UCSD-AML1 (cell line): ENCODE results near the gene TPM1.
"Not testable (repeated sequence)": the region's sequence is repeated elsewhere in the genome, so short reads cannot be mapped to it uniquely, and the experiment has no call there.

Source experiments
- DNase-seq: peaks from one replicate; lab custom pipeline; 2025; ENCODE audit not compliant: unreplicated experiment; lab: John Stamatoyannopoulos, UW

The TPM1 gene

DNA sequence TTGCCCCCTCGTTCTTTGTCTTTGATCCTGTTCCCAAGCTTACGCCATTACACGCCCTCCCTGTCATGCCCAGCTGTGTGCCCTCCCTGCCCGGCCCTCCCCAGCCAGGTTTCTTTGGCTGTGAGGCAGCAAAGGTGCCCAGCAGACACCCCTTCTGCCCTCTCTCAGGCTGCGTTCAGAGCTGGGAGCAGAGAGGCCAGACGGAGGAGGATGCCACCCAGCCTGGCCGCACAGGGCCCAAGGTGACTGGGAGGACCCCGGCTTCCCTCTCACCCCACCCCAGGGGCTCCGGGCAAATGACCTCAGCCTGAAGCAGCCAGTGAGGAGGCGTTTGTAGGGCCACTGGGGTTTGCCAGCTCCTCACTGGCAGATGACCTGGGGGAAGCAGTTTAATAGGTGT, 48.3 kb downstream of the TPM1 start:
- no peak for DNase-seq

DNA sequence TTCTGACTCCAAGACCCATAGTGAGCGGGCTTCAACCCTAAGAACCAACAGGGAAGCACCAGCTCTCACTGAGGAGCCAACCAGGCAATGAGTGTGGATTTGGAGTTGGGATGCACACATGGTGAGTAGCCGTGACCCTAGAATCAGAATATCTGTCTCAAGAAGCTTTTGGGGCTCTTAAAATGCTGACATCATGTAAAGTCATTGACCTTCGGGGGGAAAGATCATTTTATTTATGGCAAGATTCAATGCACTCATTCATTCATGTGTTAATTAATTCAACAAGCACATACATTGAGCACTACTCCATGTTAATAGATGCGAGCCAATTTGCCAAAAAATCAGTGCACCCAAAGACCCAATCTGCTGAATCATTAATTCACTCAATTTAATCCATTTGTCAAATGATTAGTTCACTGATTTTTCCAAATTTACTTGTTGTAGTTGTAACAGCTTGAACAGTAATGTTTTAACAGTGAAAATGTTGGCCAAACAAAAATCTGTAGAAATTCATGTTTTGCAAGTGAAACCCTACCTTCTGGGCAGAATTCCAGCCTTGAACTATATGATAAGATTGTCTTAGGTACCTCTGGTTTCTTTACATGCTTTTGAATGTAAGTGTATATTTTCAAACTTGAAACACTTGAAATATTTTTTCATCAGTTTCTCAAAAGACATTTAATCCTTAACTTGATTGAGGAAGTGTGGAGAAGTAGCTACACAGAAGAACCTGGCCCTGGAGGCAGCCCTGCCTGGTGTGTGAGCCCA, 49.3 kb downstream of the TPM1 start:
- no peak for DNase-seq

DNA sequence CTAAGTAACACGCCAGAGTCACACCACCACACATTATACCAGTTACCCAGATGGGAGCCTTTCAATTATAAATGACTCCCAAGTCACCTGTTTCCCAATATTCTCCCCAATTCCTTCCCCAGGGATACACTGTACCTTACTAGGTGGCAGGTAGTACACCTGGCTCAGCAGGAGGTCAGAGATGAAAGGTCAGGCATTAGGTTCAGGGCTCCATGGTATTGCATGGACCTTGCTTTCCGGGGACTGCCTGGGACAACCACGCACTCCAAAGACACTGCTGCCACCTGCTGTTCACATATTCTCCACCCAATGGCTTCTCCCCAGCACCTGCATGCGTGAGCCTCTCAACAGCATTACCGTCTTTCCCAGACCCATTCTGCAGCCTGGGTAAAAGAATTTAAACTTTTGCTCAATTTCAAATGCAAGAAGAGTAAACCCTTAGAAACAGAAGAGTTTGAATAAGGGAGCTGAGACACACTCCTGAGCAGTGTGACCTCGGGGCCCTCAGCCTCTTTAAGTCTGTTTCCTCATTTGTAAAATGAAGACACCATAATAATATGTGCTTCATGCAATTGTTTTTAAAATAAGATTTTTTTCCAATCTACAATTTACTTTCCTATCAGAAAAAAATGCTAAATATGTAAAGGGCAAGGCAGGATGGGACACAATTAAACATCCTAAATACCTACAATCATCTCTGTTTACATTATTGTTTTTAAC, 51.1 kb downstream of the TPM1 start:
- peak; percentile 70 for DNase-seq

DNA sequence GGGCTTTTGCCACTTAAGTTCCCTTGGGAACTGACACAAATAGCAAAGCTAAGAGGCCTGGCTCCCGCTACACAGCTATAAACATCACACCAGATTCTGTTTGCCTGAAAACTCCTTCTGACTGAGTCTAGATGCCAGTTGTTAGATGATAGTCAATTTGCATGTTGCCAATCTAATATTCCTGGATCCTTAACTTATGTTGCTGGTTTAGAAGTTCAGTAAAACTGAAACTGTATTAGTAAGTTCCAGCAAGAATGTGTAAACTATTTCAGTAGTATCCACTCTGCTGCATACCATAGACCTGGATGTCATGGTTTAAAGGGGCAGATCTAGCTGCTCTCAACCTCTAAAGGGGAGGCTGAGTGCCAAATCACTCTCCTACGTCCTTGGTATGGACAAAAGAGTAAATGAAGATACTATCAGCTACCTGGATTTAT, 52.0 kb downstream of the TPM1 start:
- DNase-seq: no peak

DNA sequence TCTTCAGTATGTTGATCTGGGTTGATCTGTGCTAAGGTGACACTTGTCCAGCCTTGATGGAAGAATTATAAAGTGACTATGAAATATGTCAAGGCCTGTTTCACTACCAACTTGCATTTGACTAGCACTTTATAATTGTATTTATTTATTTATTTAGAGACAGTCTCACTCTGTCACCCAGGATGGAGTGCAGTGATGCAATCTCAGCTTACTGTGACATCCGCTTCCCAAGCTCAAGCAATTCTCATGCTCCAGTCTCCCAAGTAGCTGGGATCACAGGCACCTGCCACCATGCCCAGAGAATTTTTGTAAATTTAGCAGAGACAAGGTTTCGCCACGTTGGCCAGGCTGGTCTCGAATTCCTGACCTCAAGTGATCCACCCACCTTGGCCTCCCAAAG, 53.6 kb downstream of the TPM1 start:
- no peak for DNase-seq

DNA sequence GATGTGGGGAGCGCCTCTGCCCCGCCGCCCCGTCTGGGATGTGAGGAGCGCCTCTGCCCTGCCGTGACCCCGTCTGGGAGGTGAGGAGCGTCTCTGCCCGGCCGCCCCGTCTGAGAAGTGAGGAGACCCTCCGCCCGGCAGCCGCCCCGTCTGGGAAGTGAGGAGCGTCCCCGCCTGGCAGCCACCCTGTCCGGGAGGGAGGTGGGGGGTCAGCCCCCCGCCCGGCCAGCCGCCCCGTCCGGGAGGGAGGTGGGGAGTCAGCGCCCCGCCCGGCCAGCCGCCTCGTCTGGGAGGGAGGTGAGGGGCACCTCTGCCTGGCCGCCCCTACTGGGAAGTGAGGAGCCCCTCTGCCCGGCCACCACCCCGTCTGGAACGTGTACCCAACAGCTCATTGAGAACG, 56.4 kb downstream of the TPM1 start:
- not testable (repeated sequence) for DNase-seq

DNA sequence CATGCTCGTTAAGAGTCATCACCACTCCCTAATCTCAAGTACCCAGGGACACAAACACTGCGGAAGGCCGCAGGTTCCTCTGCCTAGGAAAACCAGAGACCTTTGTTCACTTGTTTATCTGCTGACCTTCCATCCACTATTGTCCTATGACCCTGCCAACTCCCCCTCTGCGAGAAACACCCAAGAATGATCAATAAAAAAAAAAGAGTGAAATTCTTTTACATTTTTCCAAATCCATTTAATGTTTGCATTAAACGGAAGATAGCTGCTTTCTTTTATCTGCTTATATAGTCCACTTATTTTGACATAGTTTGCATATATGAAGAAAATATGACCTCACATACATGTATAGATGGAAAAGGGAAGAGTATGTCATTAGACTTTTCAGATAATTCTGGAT, 57.0 kb downstream of the TPM1 start:
- not testable (repeated sequence) for DNase-seq

DNA sequence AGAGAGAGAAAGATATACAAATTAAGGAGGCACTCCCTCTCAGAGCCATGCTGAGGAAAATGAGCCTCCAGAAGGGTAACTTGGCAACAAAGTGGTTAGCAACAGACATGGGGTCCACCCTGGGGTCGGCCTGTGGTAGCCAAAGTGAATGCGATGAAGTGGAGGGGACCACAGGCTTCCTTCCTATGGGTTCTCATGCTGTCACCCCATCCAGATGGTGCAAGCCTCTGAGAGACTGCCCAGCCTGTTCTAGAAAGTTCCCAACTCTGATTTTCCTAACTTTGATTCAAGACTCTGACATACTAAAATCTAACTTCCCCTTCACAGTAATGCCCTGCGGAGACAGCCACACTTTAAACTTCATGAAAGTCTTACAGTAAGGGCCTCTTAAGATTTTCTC, 60.9 kb downstream of the TPM1 start:
- no peak for DNase-seq

DNA sequence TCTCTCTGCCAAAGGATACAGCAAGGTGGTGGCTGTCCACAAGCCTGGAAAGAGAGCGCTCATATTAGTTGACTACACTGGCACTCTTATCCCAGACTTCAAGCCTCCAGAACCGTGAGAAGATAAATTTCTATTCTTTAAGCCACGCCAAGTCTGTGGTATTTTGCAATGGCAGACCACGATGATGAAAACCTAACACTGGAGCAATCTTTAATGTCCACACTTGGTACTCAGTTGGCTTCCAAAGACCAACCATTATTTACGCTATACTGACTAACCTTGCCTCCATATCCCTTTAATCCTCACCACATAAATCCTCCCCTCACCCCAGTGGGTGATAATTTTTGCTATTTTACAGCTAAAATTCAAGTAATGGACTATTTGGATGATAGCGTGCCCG, 62.2 kb downstream of the TPM1 start:
- DNase-seq: no peak

DNA sequence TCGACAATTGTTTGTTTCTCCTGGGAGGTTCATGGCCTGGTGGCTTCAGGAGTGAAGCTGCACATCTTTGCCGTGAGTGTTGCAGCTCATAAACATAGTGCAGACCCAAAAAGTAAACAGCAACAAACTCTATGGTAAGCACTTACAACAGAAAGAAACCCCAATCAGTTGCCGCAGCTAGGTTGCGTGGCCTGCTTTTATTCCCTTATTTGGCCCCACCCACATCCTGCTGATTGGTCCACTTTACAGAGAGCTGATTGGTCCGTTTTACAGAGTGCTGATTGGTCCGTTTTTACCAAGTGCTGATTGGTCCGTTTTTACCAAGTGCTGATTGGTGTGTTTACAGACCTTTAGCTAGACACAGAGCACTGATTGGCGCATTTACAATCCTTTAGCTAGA, 62.8 kb downstream of the TPM1 start:
- DNase-seq: not testable (repeated sequence)

DNA sequence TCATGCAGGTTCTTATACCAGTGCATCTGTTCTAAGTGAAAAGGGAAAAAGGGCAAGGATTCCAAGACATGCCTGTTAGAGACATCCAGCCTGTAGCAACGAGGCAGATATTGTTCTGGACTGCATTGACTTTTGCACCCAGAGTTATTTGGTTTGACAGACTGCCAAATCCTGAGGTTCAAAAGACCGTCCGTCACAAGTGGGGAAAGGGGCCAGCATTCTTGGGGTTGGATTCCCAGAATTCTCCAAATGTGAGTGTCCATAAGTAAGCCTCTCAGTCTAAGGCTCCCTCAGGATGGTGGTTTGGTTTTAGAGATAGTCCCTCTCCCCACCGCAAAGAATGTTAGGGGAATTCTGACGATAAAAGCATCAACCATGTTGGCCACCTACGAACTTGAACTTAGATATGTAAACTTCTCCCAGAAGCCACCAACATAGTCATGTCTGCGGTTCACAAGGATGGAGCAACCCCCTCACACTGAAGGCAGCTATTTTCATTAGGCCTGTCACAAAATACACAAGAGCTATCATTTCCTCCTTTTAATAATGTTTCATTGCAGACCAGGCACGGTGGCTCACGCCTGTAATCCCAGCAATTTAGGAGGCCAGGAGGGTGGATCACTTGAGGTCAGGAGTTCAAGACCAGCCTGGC, 65.5 kb downstream of the TPM1 start:
- no peak for DNase-seq

DNA sequence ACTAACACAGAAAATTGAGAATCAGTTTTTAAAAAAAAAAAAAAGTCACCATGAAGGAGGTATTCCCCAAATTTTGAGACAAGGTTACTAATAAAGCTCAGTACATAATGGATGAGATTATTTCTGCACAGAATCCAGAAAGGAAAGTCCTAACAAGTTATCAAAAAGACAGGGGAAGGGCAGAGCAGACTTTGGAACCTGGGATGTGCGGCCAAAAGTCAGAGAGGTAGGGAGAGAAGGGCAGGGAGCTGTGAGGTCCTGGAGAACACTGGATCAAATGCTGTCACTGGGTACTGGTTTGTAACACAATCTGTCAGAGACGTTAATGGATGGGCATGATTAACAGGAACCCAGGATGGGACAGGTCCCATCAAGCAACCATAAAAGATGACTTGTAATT, 67.0 kb downstream of the TPM1 start:
- DNase-seq: no peak

DNA sequence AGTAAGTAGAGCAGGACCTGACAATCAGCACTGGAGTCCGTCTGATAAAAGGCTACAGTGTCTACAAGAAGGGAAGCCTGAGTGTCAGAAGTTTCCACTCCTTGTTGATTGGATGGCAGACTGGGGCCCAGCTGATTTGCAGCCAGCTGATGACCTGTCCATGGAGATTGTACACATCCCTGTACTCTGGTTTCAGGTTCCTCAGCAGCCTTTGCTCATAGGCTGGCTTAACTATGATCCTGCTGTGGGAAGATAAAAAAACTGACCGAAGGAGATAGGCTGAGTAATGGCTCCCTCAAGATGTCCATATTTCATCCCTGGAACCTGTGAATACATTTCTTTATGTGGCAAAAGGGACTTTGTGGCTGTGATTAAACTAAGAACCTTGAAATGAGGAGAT, 67.4 kb downstream of the TPM1 start:
- DNase-seq: no peak

DNA sequence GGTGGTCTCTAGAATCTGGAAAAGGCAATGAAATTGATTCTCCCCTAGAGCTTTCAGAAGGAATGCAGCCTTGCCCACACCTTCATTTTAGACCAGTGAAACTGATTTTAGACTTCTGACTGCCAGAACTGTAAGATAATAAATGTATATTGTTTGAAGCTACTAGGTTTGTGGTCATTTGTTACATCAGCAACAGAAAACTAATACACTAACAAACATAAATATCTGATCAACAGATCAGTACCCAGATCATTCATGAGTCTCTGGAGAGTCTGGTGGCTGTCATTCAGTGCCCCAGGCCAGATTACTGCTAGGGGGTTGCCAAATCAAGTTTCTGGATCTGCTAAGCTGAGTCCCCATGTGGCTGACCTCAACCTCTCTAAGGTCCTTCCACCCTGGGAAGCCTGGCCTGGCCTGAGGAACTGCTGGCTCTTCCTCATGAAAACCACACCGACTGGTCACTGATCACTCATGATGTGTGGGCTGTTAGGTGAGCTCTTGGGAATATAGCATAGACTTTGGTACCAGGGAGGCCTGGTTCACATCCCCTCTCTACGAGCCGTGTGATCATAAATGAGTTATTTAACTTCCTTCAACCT, 68.0 kb downstream of the TPM1 start:
- no peak for DNase-seq

DNA sequence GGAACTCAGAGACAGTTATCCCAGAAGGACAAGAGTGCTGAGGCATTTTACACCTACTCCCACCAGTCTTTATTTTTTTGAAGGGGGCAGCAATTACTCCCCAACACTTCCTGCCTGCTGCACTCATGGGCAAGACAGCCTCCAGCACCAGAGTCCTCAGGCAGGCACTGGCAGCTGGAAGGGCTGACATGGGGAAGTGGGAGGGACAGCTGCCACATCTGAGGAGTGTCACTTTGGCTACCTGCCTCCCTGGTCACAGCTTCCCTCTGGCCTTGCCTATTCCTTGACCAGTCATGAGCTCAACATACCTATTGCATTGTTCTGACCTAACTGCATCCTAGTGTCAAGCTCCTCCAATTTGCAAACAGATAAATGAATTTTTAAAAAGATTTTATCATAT, 68.9 kb downstream of the TPM1 start:
- DNase-seq: peak; percentile 21

DNA sequence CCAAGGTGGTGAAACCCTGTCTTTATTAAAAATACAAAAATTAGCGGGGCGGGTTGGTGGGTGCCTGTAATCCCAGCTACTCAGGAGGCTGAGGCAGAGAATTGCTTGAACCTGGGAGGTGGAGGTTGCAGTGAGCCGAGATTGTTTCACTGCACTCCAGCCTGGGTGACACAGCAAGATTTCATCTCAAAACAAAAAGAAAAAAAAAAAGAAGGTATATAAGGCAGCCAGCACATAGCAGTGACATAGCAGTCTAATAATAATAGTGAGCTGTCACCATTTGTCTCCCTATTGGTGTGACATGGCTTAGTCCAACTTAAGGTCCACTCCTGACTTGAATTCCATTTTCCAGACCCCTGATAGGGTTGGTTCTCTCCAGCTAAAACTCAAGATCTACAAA, 70.3 kb downstream of the TPM1 start:
- no peak for DNase-seq

DNA sequence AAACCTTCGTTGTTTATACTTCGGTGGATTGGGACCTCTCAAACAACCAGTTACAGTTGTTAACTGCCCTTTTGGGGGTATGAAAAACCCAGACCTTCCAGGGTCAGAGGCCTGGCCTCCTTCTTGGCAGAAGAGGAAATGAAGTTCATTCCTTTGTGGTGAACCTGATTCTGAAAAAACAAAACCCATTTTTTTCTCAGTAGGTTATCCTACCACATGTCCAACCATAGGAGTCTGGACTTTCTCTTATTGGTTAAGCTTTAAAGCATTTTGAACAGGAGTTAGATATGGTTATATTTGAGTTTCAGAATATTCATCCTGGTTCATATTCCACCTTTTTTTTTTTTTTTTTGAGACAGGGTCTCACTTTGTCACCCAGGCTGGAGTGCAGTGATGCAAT, 71.9 kb downstream of the TPM1 start:
- DNase-seq: no peak
